HEK293 (cell line): ENCODE results near the gene TXLNA.

ENCODE experiments used
- CTCF ChIA-PET: fragments of 350-600 bp; formaldehyde crosslinking; extraction: SDS; loops from one replicate; lab custom pipeline; 2021; ENCODE audit warnings: antibody characterized with exemption; lab: Yijun Ruan, JAX
- POLR2A ChIA-PET: fragments of 300-600 bp; formaldehyde crosslinking; extraction: SDS; loops from one replicate; lab custom pipeline; 2020; ENCODE audit warnings: antibody characterized with exemption, inconsistent platforms; lab: Yijun Ruan, JAX
- H3K27ac ChIP-seq: fragments of 200-500 bp; sonication (Bioruptor generic); 2 replicates; pipeline ENCODE4 v1.5.1; 2014; ENCODE audit warnings: low read depth, low read length, control low read depth, inconsistent platforms; ENCODE audit errors: extremely low read depth
- H3K36me3 ChIP-seq, 2 experiments: fragments of 200-500 bp in 1 of 2; sonication (Bioruptor generic) in 1 of 2; 1 replicate in 1 of 2; 2 replicates in 1 of 2; pipeline ENCODE4 v1.5.1; 2014 to 2017; ENCODE audit warnings: inconsistent platforms in 2 of 2, low read length in 2 of 2; ENCODE audit not compliant: control insufficient read depth in 2 of 2, insufficient read depth in 1 of 2
- H3K4me1 ChIP-seq: fragments of 200-500 bp; sonication (Bioruptor generic); 2 replicates; pipeline ENCODE4 v1.5.1; 2014; ENCODE audit warnings: mild to moderate bottlenecking, low read length, inconsistent platforms; ENCODE audit not compliant: control insufficient read depth, insufficient read depth
- H3K4me3 ChIP-seq: 2 replicates; pipeline ENCODE4 v1.5.1; 2011; ENCODE audit warnings: low read depth, mild to moderate bottlenecking, control low read depth, low read length, moderate library complexity
- H3K9me3 ChIP-seq: fragments of 200-500 bp; sonication (Bioruptor generic); 2 replicates; pipeline ENCODE4 v1.5.1; 2014; ENCODE audit warnings: low read depth, low read length, inconsistent platforms; ENCODE audit not compliant: control insufficient read depth, insufficient read depth
- GLI2 ChIP-seq: fragments of 450-650 bp; formaldehyde crosslinking; IDR thresholded peaks from 2 replicates; pipeline ENCODE4; 2017; ENCODE audit warnings: missing biosample characterization, missing genetic modification characterization, low read depth, borderline replicate concordance
- INSM2 ChIP-seq: fragments of 450-650 bp; formaldehyde crosslinking; IDR thresholded peaks from 2 replicates; pipeline ENCODE4 v1.5.1; 2016; ENCODE audit warnings: missing biosample characterization, missing genetic modification characterization
- MZF1 ChIP-seq: fragments of 450-650 bp; formaldehyde crosslinking; IDR thresholded peaks from 2 replicates; pipeline ENCODE4 v1.5.1; 2017; ENCODE audit warnings: missing biosample characterization, missing genetic modification characterization, borderline replicate concordance
- PBX3 ChIP-seq: sonication (generic); formaldehyde crosslinking; IDR thresholded peaks from 2 replicates; pipeline ENCODE4 v1.8.1; 2022; ENCODE audit warnings: mild to moderate bottlenecking, moderate library complexity, missing genetic modification reagents
- SCRT2 ChIP-seq: fragments of 450-650 bp; formaldehyde crosslinking; IDR thresholded peaks from 2 replicates; pipeline ENCODE4 v1.5.1; 2016; ENCODE audit warnings: missing biosample characterization, missing genetic modification characterization
- TCF7L2 ChIP-seq: IDR thresholded peaks from 2 replicates; pipeline ENCODE4 v1.6.1; 2011; ENCODE audit warnings: low read depth, mild to moderate bottlenecking, inconsistent platforms, low read length, moderate library complexity, borderline replicate concordance
- ZBTB17 ChIP-seq: fragments of 450-650 bp; formaldehyde crosslinking; IDR thresholded peaks from 2 replicates; pipeline ENCODE4 v1.5.1; 2016; ENCODE audit warnings: missing biosample characterization, missing genetic modification characterization
- ZNF10 ChIP-seq: fragments of 450-650 bp; formaldehyde crosslinking; IDR thresholded peaks from 2 replicates; pipeline ENCODE4 v1.5.1; 2017; ENCODE audit warnings: missing biosample characterization, missing genetic modification characterization
- ZNF112 ChIP-seq: fragments of 450-650 bp; formaldehyde crosslinking; IDR thresholded peaks from 2 replicates; pipeline ENCODE4 v1.5.0; 2017; ENCODE audit warnings: missing biosample characterization, missing genetic modification characterization
- ZNF121 ChIP-seq: fragments of 450-650 bp; formaldehyde crosslinking; IDR thresholded peaks from 2 replicates; pipeline ENCODE4 v1.5.1; 2016; ENCODE audit warnings: missing biosample characterization, missing genetic modification characterization
- ZNF132 ChIP-seq: fragments of 450-650 bp; formaldehyde crosslinking; IDR thresholded peaks from 2 replicates; pipeline ENCODE4 v1.5.1; 2017; ENCODE audit warnings: missing biosample characterization, missing genetic modification characterization, borderline replicate concordance
- ZNF174 ChIP-seq: fragments of 450-650 bp; formaldehyde crosslinking; IDR thresholded peaks from 2 replicates; pipeline ENCODE4 v1.5.0; 2017; ENCODE audit warnings: missing biosample characterization, mild to moderate bottlenecking, missing genetic modification characterization
- ZNF239 ChIP-seq: fragments of 450-650 bp; formaldehyde crosslinking; IDR thresholded peaks from 2 replicates; pipeline ENCODE4 v1.5.1; 2016; ENCODE audit warnings: missing biosample characterization, missing genetic modification characterization
- ZNF324 ChIP-seq: fragments of 450-650 bp; formaldehyde crosslinking; IDR thresholded peaks from 2 replicates; pipeline ENCODE4 v1.5.1; 2016; ENCODE audit warnings: missing biosample characterization, missing genetic modification characterization
- ZNF488 ChIP-seq: fragments of 450-650 bp; formaldehyde crosslinking; IDR thresholded peaks from 2 replicates; pipeline ENCODE4 v1.5.1; 2016; ENCODE audit warnings: missing biosample characterization, missing genetic modification characterization
- ZNF510 ChIP-seq: fragments of 450-650 bp; formaldehyde crosslinking; IDR thresholded peaks from 2 replicates; pipeline ENCODE4 v1.5.1; 2018; ENCODE audit warnings: mild to moderate bottlenecking, missing genetic modification characterization, missing biosample characterization; ENCODE audit not compliant: insufficient replicate concordance
- ZNF580 ChIP-seq: fragments of 450-650 bp; formaldehyde crosslinking; IDR thresholded peaks from 2 replicates; pipeline ENCODE4 v1.5.1; 2016; ENCODE audit warnings: missing biosample characterization, missing genetic modification characterization
- ZNF600 ChIP-seq: fragments of 450-650 bp; formaldehyde crosslinking; IDR thresholded peaks from 2 replicates; pipeline ENCODE4 v1.5.1; 2016; ENCODE audit warnings: missing biosample characterization, missing genetic modification characterization
- ZNF621 ChIP-seq: fragments of 450-650 bp; formaldehyde crosslinking; IDR thresholded peaks from 2 replicates; pipeline ENCODE4 v1.5.1; 2017; ENCODE audit warnings: missing biosample characterization, missing genetic modification characterization
- ZNF658 ChIP-seq: fragments of 450-650 bp; formaldehyde crosslinking; IDR thresholded peaks from 2 replicates; pipeline ENCODE4; 2016; ENCODE audit warnings: missing biosample characterization, missing genetic modification characterization
- ZNF660 ChIP-seq: fragments of 450-650 bp; IDR thresholded peaks from 2 replicates; pipeline ENCODE4 v1.5.1; 2018; ENCODE audit warnings: missing biosample characterization, mild to moderate bottlenecking, missing genetic modification characterization
- ZNF704 ChIP-seq: fragments of 450-650 bp; formaldehyde crosslinking; IDR thresholded peaks from 2 replicates; pipeline ENCODE4 v1.5.1; 2016; ENCODE audit warnings: missing biosample characterization, missing genetic modification characterization
- ZNF76 ChIP-seq: fragments of 450-650 bp; formaldehyde crosslinking; IDR thresholded peaks from 2 replicates; pipeline ENCODE4; 2016; ENCODE audit warnings: low read depth, missing biosample characterization, missing genetic modification characterization, borderline replicate concordance
- ZSCAN18 ChIP-seq: fragments of 450-650 bp; formaldehyde crosslinking; IDR thresholded peaks from 2 replicates; pipeline ENCODE4 v1.5.1; 2016; ENCODE audit warnings: missing biosample characterization, missing genetic modification characterization

TXLNA gene

GRCh38 chr1:32208469-32208868, 29.0 kb downstream of the TXLNA start:
- H3K4me3 ChIP-seq, result no peak overlapping the region
- no peak overlapping the region for H3K27ac ChIP-seq
- peaks cover 0 to 46% of the 10 kb centered on the region in 2 experiments; a peak in 1 of 3 replicates for H3K36me3 ChIP-seq
- no peak for TF ChIP-seq ZNF488 (tag by site-specific recombination)
- TF ChIP-seq ZNF704 (tag by site-specific recombination), result no peak
- TF ChIP-seq ZNF658 (tag by site-specific recombination), result no peak
- TF ChIP-seq ZNF132 (tag by site-specific recombination), result no peak
- TF ChIP-seq MZF1 (tag by site-specific recombination), result 0 out of 2 replicates have a peak, but pooled peaks have one; percentile 20
- H3K4me1 ChIP-seq, result peaks cover 4% of the 10 kb centered on the region
- H3K9me3 ChIP-seq, result no peaks in the 10 kb centered on the region
- ChIA-PET POLR2A (interaction anchor here (0.6 to 1.4 kb wide), 7 partner anchors 8 to 136 kb away, joined by 3 to 8 read pairs (median 3); partner anchors contain the start of genes CCDC28B and TMEM39B), CTCF (interaction anchor here (0.5 kb wide), 1 partner anchor 108 kb away, joined by 5 read pairs; no protein-coding TSS in a partner anchor)

- Histone ChIP-seq H3K4me1 (peaks cover 4% of the 10 kb centered on the region), H3K36me3 (peaks cover 0 to 43% of the 10 kb centered on the region in 2 experiments; a peak in 1 of 3 replicates), H3K4me3 (no peak within 1 kb of the TSS), H3K9me3 (no peaks in the 10 kb centered on the region), H3K27ac (no peak within 1 kb of the TSS)
- ChIA-PET POLR2A (interaction anchor here (0.6 to 1.4 kb wide), 7 partner anchors 8 to 185 kb away, joined by 3 to 8 read pairs (median 3); partner anchors contain the start of genes BSDC1, CCDC28B and TMEM39B), CTCF (interaction anchor here (1.0 kb wide), 1 partner anchor 107 kb away, joined by 3 read pairs; no protein-coding TSS in a partner anchor)
- TF ChIP-seq ZSCAN18 (tag by site-specific recombination) (no peak), ZNF174 (tag by site-specific recombination) (no peak), ZNF660 (no peak), ZNF324 (tag by site-specific recombination) (no peak), GLI2 (tag by site-specific recombination) (no peak), ZNF239 (tag by site-specific recombination) (peak; percentile 88), ZNF121 (tag by site-specific recombination) (no peak), PBX3 (CRISPR knock-in tag) (no peak), SCRT2 (tag by site-specific recombination) (peak; percentile 84), ZNF621 (tag by site-specific recombination) (no peak), INSM2 (tag by site-specific recombination) (peak; percentile 85), TCF7L2 (no peak), ZNF510 (tag by site-specific recombination) (no peak), ZNF600 (peak; percentile 94), MZF1 (tag by site-specific recombination) (0 out of 2 replicates have a peak, but pooled peaks have one; percentile 6), ZNF76 (no peak), ZNF580 (no peak), ZNF10 (tag by site-specific recombination) (no peak), ZNF112 (no peak), ZBTB17 (tag by site-specific recombination) (peak; percentile 81)
These were observed 29.4 kb downstream of the TXLNA start, which contains the start of gene DCDC2B for GRCh38 chr1:32208891-32209328. Gene DCDC2B (plus strand): TSS chr1:32209089. CDS start chr1:32209094, 5 bp downstream.
